Measurements from ENCODE around the gene PDXK. TPM values are rescaled to one million over a fixed set of nuclear protein-coding genes. Genes with fewer than 3 reads are reported as not detected.

Gene PDXK
- polyA plus RNA-seq, 1 donor from 2014 or later, result 22.8 TPM

- Histone ChIP-seq H3K9ac (ENCODE audit: low read length) (no peak overlapping the region), H4K20me1 (ENCODE audit: insufficient read depth) (no peaks in the 10 kb centered on the region), H3K79me2 (replicated peaks; ENCODE audit: insufficient read depth, low read length) (peaks cover 17% of the 10 kb centered on the region), H3K27ac (ENCODE audit: low read length) (no peak overlapping the region), H3K36me3 (ENCODE audit: insufficient read depth, low read length) (no peaks in the 10 kb centered on the region), H3F3A (ENCODE audit: insufficient read depth, low read length, poor library complexity, severe bottlenecking) (no peaks in the 10 kb centered on the region), H3K27me3 (ENCODE audit: insufficient read depth, low read depth, low read length) (no peaks in the 10 kb centered on the region), H2AFZ (ENCODE audit: low read depth, low read length) (no peak overlapping the region), H3K4me2 (ENCODE audit: low read length) (no peak overlapping the region), H3K9me3 (ENCODE audit: low read length) (no peaks in the 10 kb centered on the region), H3K9me2 (ENCODE audit: insufficient read depth, low read length) (no peaks in the 10 kb centered on the region), H3K4me3 (ENCODE audit: low read length) (no peak overlapping the region)
- no peak for TF ChIP-seq TAF1 (IDR thresholded peaks at IDR 0.05; ENCODE audit: low read depth)
- no peak for TF ChIP-seq POLR2AphosphoS5 (IDR thresholded peaks at IDR 0.05)
- TF ChIP-seq CTCF (IDR thresholded peaks at IDR 0.05; ENCODE audit: poor library complexity, severe bottlenecking), result no peak
- TF ChIP-seq, protein P1, sequence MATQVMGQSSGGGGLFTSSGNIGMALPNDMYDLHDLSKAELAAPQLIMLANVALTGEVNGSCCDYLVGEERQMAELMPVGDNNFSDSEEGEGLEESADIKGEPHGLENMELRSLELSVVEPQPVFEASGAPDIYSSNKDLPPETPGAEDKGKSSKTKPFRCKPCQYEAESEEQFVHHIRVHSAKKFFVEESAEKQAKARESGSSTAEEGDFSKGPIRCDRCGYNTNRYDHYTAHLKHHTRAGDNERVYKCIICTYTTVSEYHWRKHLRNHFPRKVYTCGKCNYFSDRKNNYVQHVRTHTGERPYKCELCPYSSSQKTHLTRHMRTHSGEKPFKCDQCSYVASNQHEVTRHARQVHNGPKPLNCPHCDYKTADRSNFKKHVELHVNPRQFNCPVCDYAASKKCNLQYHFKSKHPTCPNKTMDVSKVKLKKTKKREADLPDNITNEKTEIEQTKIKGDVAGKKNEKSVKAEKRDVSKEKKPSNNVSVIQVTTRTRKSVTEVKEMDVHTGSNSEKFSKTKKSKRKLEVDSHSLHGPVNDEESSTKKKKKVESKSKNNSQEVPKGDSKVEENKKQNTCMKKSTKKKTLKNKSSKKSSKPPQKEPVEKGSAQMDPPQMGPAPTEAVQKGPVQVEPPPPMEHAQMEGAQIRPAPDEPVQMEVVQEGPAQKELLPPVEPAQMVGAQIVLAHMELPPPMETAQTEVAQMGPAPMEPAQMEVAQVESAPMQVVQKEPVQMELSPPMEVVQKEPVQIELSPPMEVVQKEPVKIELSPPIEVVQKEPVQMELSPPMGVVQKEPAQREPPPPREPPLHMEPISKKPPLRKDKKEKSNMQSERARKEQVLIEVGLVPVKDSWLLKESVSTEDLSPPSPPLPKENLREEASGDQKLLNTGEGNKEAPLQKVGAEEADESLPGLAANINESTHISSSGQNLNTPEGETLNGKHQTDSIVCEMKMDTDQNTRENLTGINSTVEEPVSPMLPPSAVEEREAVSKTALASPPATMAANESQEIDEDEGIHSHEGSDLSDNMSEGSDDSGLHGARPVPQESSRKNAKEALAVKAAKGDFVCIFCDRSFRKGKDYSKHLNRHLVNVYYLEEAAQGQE (IDR thresholded peaks at IDR 0.05; ENCODE audit: borderline replicate concordance), result no peak
- TF ChIP-seq EZH2 (IDR thresholded peaks at IDR 0.05; ENCODE audit: borderline replicate concordance, insufficient read depth, low read length, poor library complexity, severe bottlenecking), result no peak
- TF ChIP-seq EP300 (conservative IDR thresholded peaks at IDR 0.05; ENCODE audit: poor library complexity, severe bottlenecking), result no peak
- TF ChIP-seq SMC3 (conservative IDR thresholded peaks at IDR 0.05; ENCODE audit: poor library complexity), result no peak
- TF ChIP-seq MXI1 (conservative IDR thresholded peaks at IDR 0.05; ENCODE audit: poor library complexity, severe bottlenecking), result no peak
- no peak for TF ChIP-seq RAD21 (conservative IDR thresholded peaks at IDR 0.05)
These were observed 73.5 kb downstream of the PDXK start for GRCh38 chr21:43792406-43792805.

DNA sequence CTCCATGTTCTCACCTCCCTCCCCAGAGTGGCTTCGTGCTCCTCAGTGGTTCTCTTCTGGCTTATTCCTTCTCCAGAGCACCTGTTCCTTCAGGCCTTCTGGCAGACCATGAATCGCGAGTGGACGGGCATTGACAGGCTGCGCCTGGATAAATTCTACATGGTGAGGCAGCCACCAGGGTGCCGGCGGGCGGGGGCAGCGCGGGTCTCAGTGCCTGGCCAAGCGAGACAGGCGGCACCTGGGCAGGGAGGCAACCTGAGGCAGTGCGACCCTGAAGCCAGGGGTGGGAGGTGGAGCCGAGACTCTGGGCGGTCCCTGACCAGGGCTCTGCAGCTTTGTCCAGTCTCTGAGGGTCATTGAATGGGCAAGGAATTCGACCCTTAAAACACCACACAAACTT, 74.3 kb downstream of the PDXK start:
- H3K79me2 ChIP-seq (replicated peaks; ENCODE audit: insufficient read depth, low read length), result peaks cover 17% of the 10 kb centered on the region
- no peak overlapping the region for H3K27ac ChIP-seq (ENCODE audit: low read length)
- no peak overlapping the region for H2AFZ ChIP-seq (ENCODE audit: low read depth, low read length)
- TF ChIP-seq POLR2AphosphoS5 (IDR thresholded peaks at IDR 0.05) (no peak), MXI1 (conservative IDR thresholded peaks at IDR 0.05; ENCODE audit: poor library complexity, severe bottlenecking) (no peak), EZH2 (IDR thresholded peaks at IDR 0.05; ENCODE audit: borderline replicate concordance, insufficient read depth, low read length, poor library complexity, severe bottlenecking) (no peak), RAD21 (conservative IDR thresholded peaks at IDR 0.05) (no peak), TAF1 (IDR thresholded peaks at IDR 0.05; ENCODE audit: low read depth) (no peak), EP300 (conservative IDR thresholded peaks at IDR 0.05; ENCODE audit: poor library complexity, severe bottlenecking) (no peak), CTCF (IDR thresholded peaks at IDR 0.05; ENCODE audit: poor library complexity, severe bottlenecking) (no peak), SMC3 (conservative IDR thresholded peaks at IDR 0.05; ENCODE audit: poor library complexity) (no peak)
- TF ChIP-seq, protein P1 (IDR thresholded peaks at IDR 0.05; ENCODE audit: borderline replicate concordance), result no peak
- no peaks in the 10 kb centered on the region for H4K20me1 ChIP-seq (ENCODE audit: insufficient read depth)
- H3K9me2 ChIP-seq (ENCODE audit: insufficient read depth, low read length), result no peaks in the 10 kb centered on the region
- no peaks in the 10 kb centered on the region for H3K36me3 ChIP-seq (ENCODE audit: insufficient read depth, low read length)
- H3K9ac ChIP-seq (ENCODE audit: low read length), result no peak overlapping the region
- H3K4me3 ChIP-seq (ENCODE audit: low read length), result no peak overlapping the region
- no peaks in the 10 kb centered on the region for H3K9me3 ChIP-seq (ENCODE audit: low read length)
- no peak overlapping the region for H3K4me2 ChIP-seq (ENCODE audit: low read length)
- H3K27me3 ChIP-seq (ENCODE audit: insufficient read depth, low read depth, low read length), result no peaks in the 10 kb centered on the region
- no peaks in the 10 kb centered on the region for H3F3A ChIP-seq (ENCODE audit: insufficient read depth, low read length, poor library complexity, severe bottlenecking)
